LNCaP clone FGC (cell line): ENCODE data around the gene HOXB4.

Experiments used
- DNase-seq: peaks from one replicate; pipeline ENCODE4 v3.0.0-alpha.2; 2011; ENCODE audit warnings: low read depth
- H3K4me3 ChIP-seq: 2 replicates; pipeline ENCODE4 v1.5.1; 2011; ENCODE audit warnings: mild to moderate bottlenecking, low read depth, low read length, control low read depth
- TF ChIP-seq, protein P1 (sequence below): IDR thresholded peaks from 2 replicates; pipeline ENCODE4 v1.5.1; 2012; ENCODE audit warnings: mild to moderate bottlenecking; ENCODE audit not compliant: control insufficient read depth, insufficient read depth; ENCODE audit errors: extremely low read depth

Gene HOXB4

DNA sequence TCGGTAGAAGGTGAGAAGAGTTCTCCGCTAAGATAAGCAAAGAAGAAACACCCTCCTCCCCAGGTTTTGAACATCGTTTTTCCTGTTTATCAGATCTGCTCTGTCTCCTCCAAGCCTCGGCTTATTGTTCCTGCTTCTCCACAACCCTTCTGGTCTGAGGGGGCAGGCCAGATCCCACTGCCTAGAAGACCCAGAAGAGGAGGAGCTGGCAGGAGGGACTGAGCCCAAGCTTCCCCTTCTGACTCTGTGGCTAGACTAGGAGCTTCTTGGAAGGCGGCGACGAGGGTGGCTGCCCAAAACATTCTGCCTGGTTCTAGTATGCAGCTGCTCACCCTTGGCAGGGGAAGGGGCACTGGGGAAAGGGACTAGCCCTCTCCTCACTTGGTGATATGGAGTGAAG lies 20.6 kb upstream of the HOXB4 start:
- DNase-seq = no peak
- TF ChIP-seq, protein P1, sequence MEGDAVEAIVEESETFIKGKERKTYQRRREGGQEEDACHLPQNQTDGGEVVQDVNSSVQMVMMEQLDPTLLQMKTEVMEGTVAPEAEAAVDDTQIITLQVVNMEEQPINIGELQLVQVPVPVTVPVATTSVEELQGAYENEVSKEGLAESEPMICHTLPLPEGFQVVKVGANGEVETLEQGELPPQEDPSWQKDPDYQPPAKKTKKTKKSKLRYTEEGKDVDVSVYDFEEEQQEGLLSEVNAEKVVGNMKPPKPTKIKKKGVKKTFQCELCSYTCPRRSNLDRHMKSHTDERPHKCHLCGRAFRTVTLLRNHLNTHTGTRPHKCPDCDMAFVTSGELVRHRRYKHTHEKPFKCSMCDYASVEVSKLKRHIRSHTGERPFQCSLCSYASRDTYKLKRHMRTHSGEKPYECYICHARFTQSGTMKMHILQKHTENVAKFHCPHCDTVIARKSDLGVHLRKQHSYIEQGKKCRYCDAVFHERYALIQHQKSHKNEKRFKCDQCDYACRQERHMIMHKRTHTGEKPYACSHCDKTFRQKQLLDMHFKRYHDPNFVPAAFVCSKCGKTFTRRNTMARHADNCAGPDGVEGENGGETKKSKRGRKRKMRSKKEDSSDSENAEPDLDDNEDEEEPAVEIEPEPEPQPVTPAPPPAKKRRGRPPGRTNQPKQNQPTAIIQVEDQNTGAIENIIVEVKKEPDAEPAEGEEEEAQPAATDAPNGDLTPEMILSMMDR = no peak
- no peak overlapping the region for H3K4me3 ChIP-seq

DNA sequence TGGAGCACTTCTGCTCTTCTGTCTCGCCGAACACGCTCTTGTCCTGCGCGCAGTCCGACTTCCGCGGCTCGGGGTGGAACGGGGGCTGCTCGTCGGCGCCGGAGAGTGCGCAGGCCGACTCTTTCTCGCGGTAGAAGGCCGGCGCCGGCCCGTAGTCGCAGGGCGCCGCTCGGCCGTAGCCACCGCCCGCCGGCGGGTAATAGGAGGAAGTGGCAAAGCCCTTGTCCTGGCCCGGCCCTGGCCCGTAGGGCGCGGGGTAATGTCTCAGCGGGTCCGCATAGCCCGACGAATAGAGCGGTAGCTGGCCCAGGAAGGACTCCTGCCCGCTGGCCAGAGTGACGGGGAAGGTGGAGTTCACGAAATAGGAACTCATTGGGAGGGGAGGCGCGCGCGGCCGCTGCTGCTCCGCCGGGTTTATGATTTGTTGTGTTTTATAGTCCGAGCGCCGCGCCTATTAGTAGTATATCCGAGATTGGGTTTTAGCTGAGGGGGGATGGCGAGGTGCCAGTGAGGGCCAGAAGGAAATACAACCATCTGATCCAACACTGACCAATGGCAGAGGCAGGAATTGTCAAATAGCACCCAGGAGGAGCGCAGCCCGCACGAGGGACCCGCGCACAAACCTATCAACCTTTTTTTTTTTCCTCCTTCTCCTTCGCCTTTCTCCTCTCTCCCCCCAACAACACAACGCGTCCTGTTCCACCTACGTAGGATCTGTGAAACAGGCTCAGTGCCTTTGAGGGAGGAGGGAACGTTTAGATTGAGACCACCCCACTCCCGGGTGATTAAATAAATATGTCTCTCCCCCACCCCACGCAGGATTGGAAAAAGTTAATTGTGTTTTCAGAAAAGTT lies 19.9 kb upstream of the HOXB4 start:
- H3K4me3 ChIP-seq = peak overlapping the region; percentile 57
- TF ChIP-seq, protein P1 = no peak
- DNase-seq = no peak

DNA sequence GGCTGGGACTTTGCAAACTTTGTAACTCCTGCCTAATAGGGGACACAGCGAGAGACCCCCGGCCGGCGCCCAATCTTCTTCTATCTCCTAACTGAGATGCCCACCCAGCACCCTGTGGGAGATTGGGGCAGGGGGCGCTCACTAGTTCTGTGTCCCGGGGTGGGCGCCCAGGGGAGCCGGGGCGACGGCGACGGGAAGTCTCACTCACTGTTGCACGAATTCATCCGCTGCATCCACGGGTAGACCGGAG lies 19.3 kb upstream of the HOXB4 start:
- DNase-seq = no peak
- H3K4me3 ChIP-seq = peak overlapping the region; percentile 57
- TF ChIP-seq, protein P1 = no peak

DNA sequence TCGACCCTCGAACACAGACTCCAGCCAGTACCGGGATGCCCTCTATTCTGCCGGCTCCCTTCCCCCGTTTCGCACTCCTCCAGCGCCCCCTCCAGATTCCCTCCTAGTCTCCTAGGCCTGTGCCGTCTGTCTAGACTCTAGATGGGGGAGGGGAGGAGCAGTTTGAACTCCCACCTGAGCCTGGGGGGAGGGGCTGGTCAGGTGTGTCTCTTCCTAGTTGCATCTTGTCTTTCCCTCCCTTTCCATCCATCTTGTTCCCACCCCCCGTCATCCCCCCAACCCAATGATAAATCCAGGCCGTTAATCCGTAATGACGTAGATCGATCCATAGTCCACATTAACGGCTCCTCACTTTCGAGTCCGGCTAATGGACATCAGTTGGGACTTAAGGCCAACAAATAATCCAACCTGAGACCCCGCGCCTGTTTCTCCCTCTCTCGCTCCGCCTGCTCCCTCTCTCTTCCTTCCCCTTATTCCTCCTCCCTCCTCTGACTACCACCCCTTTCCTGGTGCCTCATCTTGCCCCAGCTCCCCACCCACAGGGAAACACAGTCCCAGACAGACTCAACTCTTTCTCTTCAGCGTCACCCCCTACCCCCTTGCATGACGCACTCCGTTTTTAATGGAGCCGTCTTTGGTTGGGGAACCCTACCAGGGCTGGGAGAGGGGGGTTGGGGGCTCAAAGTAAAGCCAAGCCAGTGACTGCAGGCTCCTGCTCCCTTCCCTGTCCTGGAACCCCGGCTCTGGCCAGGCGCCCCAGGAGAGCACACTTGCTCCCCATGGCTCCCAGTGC lies 18.8 kb upstream of the HOXB4 start:
- peak overlapping the region; percentile 57 for H3K4me3 ChIP-seq

DNA sequence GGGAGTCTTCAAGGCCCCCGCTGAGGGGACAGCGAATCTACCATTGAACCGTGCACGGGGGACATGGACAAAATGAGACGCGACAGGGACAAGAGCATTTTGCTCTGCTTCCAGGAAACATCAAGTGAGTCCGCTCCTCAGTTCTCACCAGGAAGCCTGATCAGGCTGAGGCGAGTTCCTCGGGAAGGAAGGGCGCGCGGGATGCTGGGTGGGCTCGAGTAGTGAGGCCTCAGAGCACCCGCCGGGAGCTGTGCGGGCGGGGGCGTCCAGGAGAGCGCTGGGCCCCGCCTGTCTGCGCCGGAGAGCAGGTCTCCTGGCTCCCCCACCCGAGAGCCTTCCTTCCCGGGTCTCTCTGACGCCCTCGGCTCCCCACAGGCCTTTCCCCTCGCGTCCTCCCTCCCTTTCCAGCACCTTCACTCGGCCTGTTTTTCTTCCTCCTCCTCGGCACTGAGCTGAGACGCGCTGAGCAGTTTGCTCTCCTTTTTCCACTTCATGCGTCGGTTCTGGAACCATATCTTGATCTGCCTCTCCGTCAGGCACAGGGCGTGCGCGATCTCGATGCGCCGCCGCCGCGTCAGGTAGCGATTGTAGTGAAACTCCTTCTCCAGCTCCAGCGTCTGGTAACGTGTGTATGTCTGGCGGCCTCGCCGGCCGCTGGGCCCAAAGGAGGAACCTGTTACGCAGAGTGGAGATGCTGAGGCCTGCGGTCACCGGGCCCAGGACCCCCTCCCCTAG lies 18.0 kb upstream of the HOXB4 start:
- DNase-seq = no peak
- H3K4me3 ChIP-seq = no peak overlapping the region
- TF ChIP-seq, protein P1 = no peak

More for the DNA sequence above, 18.8 kb upstream of the HOXB4 start:
- TF ChIP-seq, protein P1 = no peak
- DNase-seq = no peak

DNA sequence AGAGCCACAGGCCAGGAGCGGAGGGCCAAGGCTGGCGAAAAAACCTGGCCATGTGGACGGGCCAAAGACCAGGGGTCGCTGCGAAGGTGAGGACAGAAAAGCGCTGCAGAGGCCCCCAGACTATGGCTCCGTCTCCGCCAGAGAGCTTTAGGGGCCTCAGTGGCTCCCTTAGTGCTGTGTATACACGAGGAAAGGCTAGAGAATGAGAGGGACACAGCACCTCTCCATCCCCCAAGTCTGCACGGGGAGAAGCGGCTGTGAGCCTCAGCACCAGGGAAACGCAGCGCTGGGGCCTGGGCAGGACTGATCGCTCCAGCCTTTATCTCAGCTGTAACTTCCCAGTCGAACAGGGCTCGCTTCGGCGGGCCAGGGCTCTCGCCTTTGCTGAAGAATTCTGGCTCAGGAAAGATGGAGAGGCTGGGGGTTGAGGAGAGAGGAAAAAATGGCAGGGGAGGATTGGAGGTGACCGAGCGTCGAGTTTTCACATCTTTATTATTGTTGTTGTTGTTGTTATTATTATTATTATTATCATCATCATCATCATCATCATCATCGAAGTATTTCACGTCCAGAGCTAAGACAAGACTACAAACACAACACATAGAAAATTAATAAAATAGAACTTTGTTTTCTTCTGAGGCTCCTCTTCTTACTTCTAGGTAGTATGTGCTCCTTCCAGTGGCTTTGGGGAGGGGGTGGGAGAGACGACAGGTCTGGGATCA lies 17.3 kb upstream of the HOXB4 start:
- TF ChIP-seq, protein P1 = no peak
- H3K4me3 ChIP-seq = no peak overlapping the region
- no peak for DNase-seq
